Neural progenitor cell (in vitro differentiated cells): ENCODE data around the gene LINS1. TPM values are rescaled to one million over a fixed set of nuclear protein-coding genes. Genes with fewer than 3 reads are reported as not detected.
"Not testable (repeated sequence)": the region's sequence is repeated elsewhere in the genome, so short reads cannot be mapped to it uniquely, and the experiment has no call there.

ENCODE experiments used
- DNase-seq: peaks from one replicate; pipeline ENCODE4 v3.0.0-alpha.2; 2016; ENCODE audit warnings: low spot score
- H2AFZ ChIP-seq: fragments of 200-600 bp; sonication (generic); replicated peaks from 2 replicates; pipeline ENCODE4 v1.6.1; 2016; ENCODE audit warnings: antibody characterized with exemption
- H3F3A ChIP-seq: fragments of 200-600 bp; sonication (generic); 2 replicates; pipeline ENCODE4 v1.6.1; 2016; ENCODE audit warnings: antibody characterized with exemption, low read depth
- H3K27ac ChIP-seq: fragments of 200-600 bp; sonication (generic); 2 replicates; pipeline ENCODE4 v1.5.1; 2016; ENCODE audit warnings: mild to moderate bottlenecking
- H3K27me3 ChIP-seq: fragments of 200-600 bp; sonication (generic); 2 replicates; pipeline ENCODE4 v1.6.1; 2016; ENCODE audit warnings: mild to moderate bottlenecking, moderate library complexity
- H3K36me3 ChIP-seq: fragments of 200-600 bp; sonication (generic); 2 replicates; pipeline ENCODE4 v1.5.1; 2016
- H3K4me1 ChIP-seq: fragments of 200-600 bp; sonication (generic); 2 replicates; pipeline ENCODE4 v1.6.1; 2016; ENCODE audit warnings: mixed run types
- H3K4me2 ChIP-seq: fragments of 200-600 bp; sonication (generic); 2 replicates; pipeline ENCODE4 v1.6.1; 2016
- H3K4me3 ChIP-seq: fragments of 200-600 bp; sonication (generic); 2 replicates; pipeline ENCODE4 v1.5.1; 2016
- H3K79me2 ChIP-seq: fragments of 200-600 bp; sonication (generic); 2 replicates; pipeline ENCODE4 v1.6.1; 2016; ENCODE audit warnings: low read depth
- H3K9ac ChIP-seq: fragments of 200-600 bp; sonication (generic); 2 replicates; pipeline ENCODE4 v1.6.1; 2016
- H3K9me3 ChIP-seq: fragments of 200-600 bp; sonication (generic); 2 replicates; pipeline ENCODE4 v1.5.1; 2016; ENCODE audit warnings: low read depth
- H4K20me1 ChIP-seq: fragments of 200-600 bp; sonication (generic); 2 replicates; pipeline ENCODE4 v1.6.1; 2016; ENCODE audit warnings: low read depth
- H3K27ac Mint-ChIP-seq: 3 replicates; pipeline ENCODE4 v1.8.0; 2021; ENCODE audit warnings: mixed read lengths
- H3K27me3 Mint-ChIP-seq: 2 replicates; pipeline ENCODE4 v1.8.0; 2022; ENCODE audit warnings: low read depth, mild to moderate bottlenecking, inconsistent platforms, moderate library complexity, mixed read lengths; ENCODE audit not compliant: insufficient read depth
- H3K36me3 Mint-ChIP-seq: 3 replicates; pipeline ENCODE4 v1.8.0; 2021; ENCODE audit warnings: mixed read lengths
- H3K4me1 Mint-ChIP-seq: 3 replicates; pipeline ENCODE4 v1.8.0; 2021; ENCODE audit warnings: mixed read lengths
- H3K4me3 Mint-ChIP-seq: 3 replicates; pipeline ENCODE4 v1.8.0; 2021; ENCODE audit warnings: mild to moderate bottlenecking, moderate library complexity, mixed read lengths
- H3K9me3 Mint-ChIP-seq: 3 replicates; pipeline ENCODE4 v1.8.0; 2020; ENCODE audit warnings: mixed read lengths
- CTCF ChIP-seq: fragments of 200-600 bp; sonication (generic); IDR thresholded peaks from 2 replicates; pipeline ENCODE4 v1.5.1; 2017; ENCODE audit warnings: antibody characterized with exemption, mild to moderate bottlenecking
- EZH2 ChIP-seq: fragments of 200-600 bp; sonication (generic); IDR thresholded peaks from 2 replicates; pipeline ENCODE4 v1.6.1; 2017; ENCODE audit warnings: antibody characterized with exemption, mild to moderate bottlenecking, moderate library complexity
- EZH2phosphoT487 ChIP-seq: fragments of 200-600 bp; sonication (generic); IDR thresholded peaks from 2 replicates; pipeline ENCODE4 v1.6.1; 2017; ENCODE audit warnings: antibody characterized with exemption
- total RNA-seq: library from RNA; depleted of rRNA; stranded (reverse); fragments of >200 nt; gene quantifications from 2 replicates; pipeline ENCODE4 v1.2.3, GENCODE V29; 2015; ENCODE audit warnings: low replicate concordance

LINS1 gene
- total RNA-seq, 1 donor from 2014 or later, result 18.7 TPM

GRCh38 chr15:100591835-100592234, 10.1 kb downstream of the LINS1 start:
- H3K9me3 Mint-ChIP-seq, result peaks cover 43% of the 10 kb centered on the region
- no peak overlapping the region for H3K27ac ChIP-seq
- no peaks in the 10 kb centered on the region for H3K27me3 Mint-ChIP-seq
- no peaks in the 10 kb centered on the region for H3K4me1 ChIP-seq
- H3K4me1 Mint-ChIP-seq, result no peaks in the 10 kb centered on the region
- peaks cover 35% of the 10 kb centered on the region for H3K79me2 ChIP-seq
- H3F3A ChIP-seq, result no peaks in the 10 kb centered on the region
- H3K9ac ChIP-seq, result no peak overlapping the region
- no peak for TF ChIP-seq EZH2phosphoT487
- no peak for TF ChIP-seq CTCF
- H3K9me3 ChIP-seq, result peaks cover 25% of the 10 kb centered on the region
- no peaks in the 10 kb centered on the region for H3K27me3 ChIP-seq
- no peaks in the 10 kb centered on the region for H4K20me1 ChIP-seq
- no peaks in the 10 kb centered on the region for H3K36me3 ChIP-seq
- H3K36me3 Mint-ChIP-seq, result peaks cover 10% of the 10 kb centered on the region
- H3K4me3 Mint-ChIP-seq, result no peak overlapping the region
- no peak for DNase-seq
- no peak overlapping the region for H3K27ac Mint-ChIP-seq
- H3K4me2 ChIP-seq, result no peak overlapping the region
- no peak overlapping the region for H2AFZ ChIP-seq
- H3K4me3 ChIP-seq, result no peak overlapping the region

GRCh38 chr15:100591163-100591562, 10.8 kb downstream of the LINS1 start:
- H3K27me3 Mint-ChIP-seq, H3K4me1 Mint-ChIP-seq, H3K27me3 ChIP-seq, H3K9ac ChIP-seq, H3K4me3 ChIP-seq, H3K36me3 ChIP-seq, DNase-seq, H3K4me1 ChIP-seq, H3K4me3 Mint-ChIP-seq, H3K27ac ChIP-seq, H2AFZ ChIP-seq, H3K4me2 ChIP-seq, H4K20me1 ChIP-seq, H3F3A ChIP-seq, H3K27ac Mint-ChIP-seq: not testable (repeated sequence)
- Mint-ChIP-seq H3K36me3 (peaks cover 12% of the 10 kb centered on the region), H3K9me3 (peaks cover 45% of the 10 kb centered on the region)
- peaks cover 25% of the 10 kb centered on the region for H3K9me3 ChIP-seq
- peaks cover 35% of the 10 kb centered on the region for H3K79me2 ChIP-seq

- Histone ChIP-seq H3K36me3 (no peaks in the 10 kb centered on the region), H3K79me2 (peaks cover 16% of the 10 kb centered on the region), H4K20me1 (no peaks in the 10 kb centered on the region), H3K9ac (no peak overlapping the region), H2AFZ (no peak overlapping the region), H3K27me3 (no peaks in the 10 kb centered on the region), H3F3A (no peaks in the 10 kb centered on the region), H3K9me3 (peaks cover 27% of the 10 kb centered on the region), H3K4me1 (no peaks in the 10 kb centered on the region), H3K27ac (no peak overlapping the region), H3K4me2 (no peak overlapping the region), H3K4me3 (no peak overlapping the region)
- DNase-seq, result peak; percentile 35
- peaks cover 29% of the 10 kb centered on the region for H3K36me3 Mint-ChIP-seq
- no peak overlapping the region for H3K4me3 Mint-ChIP-seq
- H3K27ac Mint-ChIP-seq, result no peak overlapping the region
- H3K4me1 Mint-ChIP-seq, result no peaks in the 10 kb centered on the region
- no peak for TF ChIP-seq EZH2
- no peak for TF ChIP-seq CTCF
- TF ChIP-seq EZH2phosphoT487, result no peak
- peaks cover 60% of the 10 kb centered on the region for H3K9me3 Mint-ChIP-seq
- no peaks in the 10 kb centered on the region for H3K27me3 Mint-ChIP-seq
Observed at GRCh38 chr15:100588638-100589242, 13.2 kb downstream of the LINS1 start.

GRCh38 chr15:100580414-100580813, 21.6 kb downstream of the LINS1 start:
- Histone ChIP-seq H3K27ac (no peak overlapping the region), H3K9ac (no peak overlapping the region), H3K4me3 (no peak overlapping the region), H2AFZ (no peak overlapping the region), H3K27me3 (no peaks in the 10 kb centered on the region), H3F3A (no peaks in the 10 kb centered on the region), H3K4me2 (no peak overlapping the region), H3K36me3 (no peaks in the 10 kb centered on the region), H3K4me1 (no peaks in the 10 kb centered on the region), H3K79me2 (no peaks in the 10 kb centered on the region), H4K20me1 (no peaks in the 10 kb centered on the region), H3K9me3 (peaks cover 4% of the 10 kb centered on the region)
- no peaks in the 10 kb centered on the region for H3K27me3 Mint-ChIP-seq
- TF ChIP-seq EZH2, result no peak
- TF ChIP-seq EZH2phosphoT487, result no peak
- no peak for TF ChIP-seq CTCF
- no peaks in the 10 kb centered on the region for H3K4me1 Mint-ChIP-seq
- peaks cover 26% of the 10 kb centered on the region for H3K36me3 Mint-ChIP-seq
- no peak for DNase-seq
- H3K4me3 Mint-ChIP-seq, result no peak overlapping the region
- H3K9me3 Mint-ChIP-seq, result peaks cover 14% of the 10 kb centered on the region
- no peak overlapping the region for H3K27ac Mint-ChIP-seq
